ENCODE results near the gene PCSK7. TPM values are rescaled to one million over a fixed set of nuclear protein-coding genes. Genes with fewer than 3 reads are reported as not detected.

Gene PCSK7
- total RNA-seq, 1 donor from 2014 or later = 220 TPM

DNA sequence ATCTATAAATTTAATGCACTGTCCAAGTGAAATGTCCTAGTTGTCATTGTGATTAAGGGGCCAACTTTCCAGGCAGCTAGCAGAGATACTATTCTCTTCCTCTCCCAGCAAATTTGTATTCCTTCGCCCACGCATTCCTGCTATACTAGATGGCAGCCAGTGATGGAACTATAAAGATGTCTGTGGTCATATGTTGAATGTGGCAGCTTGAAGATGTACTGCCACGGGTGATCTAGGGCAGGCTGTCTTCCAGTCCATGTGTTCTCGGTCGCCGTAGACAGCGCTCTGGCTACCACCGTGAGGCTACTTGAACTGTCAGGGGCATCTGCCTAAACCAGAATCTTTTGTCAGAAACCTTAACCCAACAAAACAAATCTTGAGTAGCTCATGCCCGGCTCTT, 61.7 kb downstream of the PCSK7 start:
- intact Hi-C loops (cut with micrococcal nuclease) = no loop called here

DNA sequence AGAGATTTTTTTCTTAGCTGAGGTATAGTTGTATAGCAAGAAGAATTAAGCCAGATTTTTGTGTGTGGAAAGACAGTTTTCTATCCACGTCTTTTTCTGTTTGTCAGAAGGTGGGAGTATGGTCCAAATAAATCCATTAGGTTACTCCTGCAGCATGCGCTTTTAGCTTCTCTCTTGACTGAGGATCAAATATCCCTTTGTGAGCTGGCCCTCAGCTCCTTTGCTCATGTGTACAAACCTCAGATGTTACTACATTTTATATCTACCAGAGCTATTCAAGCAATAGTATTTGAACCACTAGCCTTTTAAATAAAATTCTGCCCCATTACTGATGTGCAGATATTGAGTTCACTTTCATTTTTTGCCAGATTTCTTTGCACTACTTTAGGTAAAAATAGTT, 62.1 kb downstream of the PCSK7 start:
- intact Hi-C loops (cut with micrococcal nuclease) = no loop called here

DNA sequence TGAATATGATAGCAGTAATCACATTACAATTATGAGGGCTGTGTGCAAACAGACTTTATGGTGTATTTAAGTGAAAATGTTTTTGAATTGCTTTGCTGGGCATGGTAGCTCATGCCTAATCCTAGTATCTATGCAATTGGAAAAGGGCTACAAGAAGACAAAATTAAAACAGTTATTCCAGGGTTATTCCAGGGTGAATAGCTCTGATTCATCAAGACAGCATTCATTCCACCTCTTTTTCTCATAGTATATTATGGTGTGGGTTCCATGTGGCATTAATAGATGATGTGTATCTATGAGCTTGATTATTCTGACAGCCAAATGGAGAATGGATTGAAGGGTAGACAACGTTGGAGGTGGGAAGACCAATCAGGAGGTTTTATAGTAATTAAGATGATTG, 65.4 kb downstream of the PCSK7 start:
- intact Hi-C loops (cut with micrococcal nuclease) = no loop called here

DNA sequence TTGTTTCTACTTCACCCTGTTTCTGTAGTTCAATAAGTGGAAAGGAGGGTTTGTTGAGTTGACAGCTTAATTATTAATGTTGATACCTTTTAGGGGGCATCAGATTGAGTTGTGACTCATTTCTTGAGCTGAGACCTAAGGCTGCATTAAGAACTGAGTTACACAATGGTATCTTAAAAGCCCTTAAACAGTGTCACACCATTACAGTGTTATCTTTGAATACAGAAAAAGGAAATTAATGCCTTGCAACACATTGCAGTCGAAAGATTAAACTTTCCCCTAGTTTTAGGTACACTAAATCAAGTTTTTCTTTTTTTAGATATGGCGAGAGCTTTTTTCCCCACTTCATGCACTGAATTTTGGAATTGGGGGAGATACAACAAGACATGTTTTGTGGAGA, 71.0 kb downstream of the PCSK7 start:
- intact Hi-C loops (cut with micrococcal nuclease) = no loop called here

DNA sequence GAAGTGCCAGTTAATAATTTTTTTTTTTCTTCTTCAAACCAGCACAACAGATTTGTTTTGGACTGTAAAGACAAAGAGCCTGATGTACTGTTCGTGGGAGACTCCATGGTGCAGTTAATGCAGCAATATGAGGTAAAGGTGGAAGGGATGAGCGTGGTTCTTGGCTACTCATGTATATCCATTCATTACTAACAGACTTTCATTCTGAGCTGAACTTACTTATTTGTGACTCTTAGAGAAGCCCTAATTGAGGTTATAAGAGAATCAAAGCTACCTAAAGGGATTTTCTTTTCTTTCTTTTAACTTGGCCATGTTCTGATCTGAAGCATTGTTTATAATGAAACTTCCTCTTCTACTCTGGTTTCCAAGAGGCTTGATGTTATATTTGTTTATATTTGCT, 72.0 kb downstream of the PCSK7 start:
- intact Hi-C loops (cut with micrococcal nuclease) = no loop called here

DNA sequence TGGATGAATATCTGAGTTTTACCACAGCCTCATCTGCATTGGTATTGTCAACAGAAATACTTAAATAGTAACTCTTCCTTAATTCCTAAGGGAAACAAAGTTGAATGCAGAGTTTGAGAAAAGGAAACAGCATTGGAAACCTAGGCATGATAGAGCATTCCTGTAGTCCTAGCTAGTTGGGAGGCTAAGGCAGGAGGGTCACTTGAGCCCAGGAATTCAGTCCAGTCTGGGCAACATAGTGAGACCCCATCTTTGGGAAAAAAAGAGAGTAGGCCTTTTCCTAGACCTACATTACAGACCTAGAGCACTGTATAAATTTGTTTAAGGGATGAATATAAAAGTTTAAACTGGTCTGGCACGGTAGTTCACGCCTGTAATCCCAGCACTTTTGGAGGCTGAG, 74.4 kb downstream of the PCSK7 start:
- intact Hi-C loops (cut with micrococcal nuclease) = no loop called here

DNA sequence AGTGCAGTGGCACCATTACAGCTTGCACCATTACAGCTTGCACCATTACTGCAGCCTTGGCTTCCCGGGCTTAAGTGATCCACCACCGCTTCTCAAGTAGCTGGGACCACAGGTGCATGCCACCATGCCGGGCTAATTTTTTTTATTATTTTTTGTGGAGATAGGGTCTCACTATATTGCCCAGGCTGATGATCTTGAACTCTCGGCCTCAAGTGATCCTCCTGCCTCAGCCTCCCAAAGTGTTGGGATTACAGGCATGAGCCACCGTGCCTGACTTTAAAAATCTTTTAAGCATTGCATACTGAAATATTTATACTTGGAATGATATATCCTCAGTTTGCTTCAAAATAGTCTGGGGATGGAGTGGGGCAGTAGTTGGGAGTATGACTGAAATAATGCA, 77.4 kb downstream of the PCSK7 start:
- intact Hi-C loops (cut with micrococcal nuclease) = no loop called here

Other genes starting within 250 kb of the PCSK7 start
- 27.1 and 32.6 TPM in 2 replicates for gene SIK3, start 133.6 kb downstream of the PCSK7 start, total RNA-seq
- 58.4 and 61.6 TPM in 2 replicates for gene PAFAH1B2, start 87.8 kb downstream of the PCSK7 start, total RNA-seq
- 23.5 and 26.4 TPM in 2 replicates for gene SIDT2, start 53.3 kb downstream of the PCSK7 start, total RNA-seq
- 3.2 and 4.0 TPM in 2 replicates for gene TAGLN, start 32.7 kb downstream of the PCSK7 start, total RNA-seq
- gene RNF214, start 598 bp upstream of the PCSK7 start, total RNA-seq = 21.5 and 23.6 TPM in 2 replicates
- 6.8 and 7.0 TPM in 2 replicates for gene BACE1-AS, start 59.3 kb upstream of the PCSK7 start, total RNA-seq
- gene BACE1, start 84.2 kb upstream of the PCSK7 start, total RNA-seq = 0.41 and 0.82 TPM in 2 replicates
- gene CEP164, start 95.8 kb upstream of the PCSK7 start, total RNA-seq = 42.0 and 47.4 TPM in 2 replicates